Activated T-helper 1 cell treated with Interleukin-2 at 50 U/mL for 16 hours (primary cell): ENCODE measurements around the gene REELD1.

Experiments used
- DNase-seq: peaks from one replicate; pipeline ENCODE4 v3.0.0-alpha.2; 2020; ENCODE audit warnings: low read depth

REELD1 gene

DNA sequence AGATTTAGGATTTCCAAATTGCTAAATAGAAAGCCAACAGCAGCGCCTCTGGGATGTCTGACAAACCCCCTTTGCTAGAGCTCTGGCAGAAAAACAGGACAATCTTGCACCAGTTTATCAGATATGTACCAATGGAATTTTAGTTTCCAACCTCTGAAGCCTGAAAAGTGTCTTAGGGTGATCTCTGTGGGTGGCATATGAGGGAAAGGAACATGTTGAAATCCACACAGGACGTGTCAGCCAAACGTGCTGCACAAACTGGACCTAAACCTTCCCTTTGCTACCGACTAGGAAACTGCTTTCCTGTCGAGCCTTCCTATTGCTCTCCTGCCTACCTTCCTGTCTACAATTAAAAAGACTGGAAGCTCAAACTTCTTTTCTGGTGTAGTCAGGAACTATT, 53.5 kb downstream of the REELD1 start:
- DNase-seq = no peak

GRCh38 chr4:146269228-146269653, 54.9 kb downstream of the REELD1 start:
- DNase-seq = no peak

GRCh38 chr4:146271466-146271865, 57.1 kb downstream of the REELD1 start:
- DNase-seq = no peak

GRCh38 chr4:146273204-146273901, 59.0 kb downstream of the REELD1 start:
- no peak for DNase-seq

- no peak for DNase-seq
Measured at GRCh38 chr4:146274774-146275173, 60.4 kb downstream of the REELD1 start.

- no peak for DNase-seq
Measured at GRCh38 chr4:146275370-146275769, 61.0 kb downstream of the REELD1 start.

- DNase-seq = no peak
Measured at GRCh38 chr4:146278986-146279385, 64.6 kb downstream of the REELD1 start.
